A549 (cell line): ENCODE measurements around the gene RASA3.

Source experiments
- CHD2 ChIP-seq: fragments of 150-350 bp; IDR thresholded peaks from 2 replicates; pipeline ENCODE4 v1.6.1; 2014; ENCODE audit warnings: low read length; ENCODE audit not compliant: partially characterized antibody
- CTCF ChIP-seq: fragments of >200 bp; sonication (Bioruptor Twin); formaldehyde crosslinking; IDR thresholded peaks from 3 replicates; pipeline ENCODE4 v1.5.1; 2016
- E2F6 ChIP-seq: IDR thresholded peaks from 2 replicates; pipeline ENCODE4 v1.6.1; 2012; ENCODE audit warnings: low read depth, borderline replicate concordance
- EP300 ChIP-seq, 2 experiments: fragments of >200 bp; sonication (Bioruptor Twin); formaldehyde crosslinking; IDR thresholded peaks; 2 replicates in 1 of 2; 3 replicates in 1 of 2; pipeline ENCODE4 v1.6.1; 2016 to 2017
- MAFK ChIP-seq: fragments of 450-650 bp; IDR thresholded peaks from 2 replicates; pipeline ENCODE4 v1.6.1; 2014; ENCODE audit not compliant: partially characterized antibody
- MYC ChIP-seq: IDR thresholded peaks from 2 replicates; pipeline ENCODE4 v1.6.1; 2012; ENCODE audit warnings: mild to moderate bottlenecking, inconsistent platforms, low read length, improper control_type of control experiment, borderline replicate concordance
- POLR2A ChIP-seq: IDR thresholded peaks from 2 replicates; pipeline ENCODE4 v1.6.1; 2012; ENCODE audit warnings: mild to moderate bottlenecking, low read length
- REST ChIP-seq: fragments of 200-600 bp; sonication (generic); IDR thresholded peaks from 2 replicates; pipeline ENCODE4 v1.6.1; 2016; ENCODE audit warnings: antibody characterized with exemption, mild to moderate bottlenecking, moderate library complexity
- RFX5 ChIP-seq: fragments of 450-650 bp; IDR thresholded peaks from 2 replicates; pipeline ENCODE4 v1.7.1; 2014; ENCODE audit warnings: antibody characterized with exemption, mild to moderate bottlenecking, moderate library complexity
- RNF2 ChIP-seq: fragments of 200-600 bp; sonication (generic); IDR thresholded peaks from 2 replicates; pipeline ENCODE4 v1.6.1; 2016; ENCODE audit warnings: low read depth, mild to moderate bottlenecking, antibody characterized with exemption, moderate library complexity, borderline replicate concordance
- TP53 ChIP-seq: fragments of 250-450 bp; sonication (Bioruptor Pico); IDR thresholded peaks from 2 replicates; pipeline ENCODE4 v1.5.0; 2021; ENCODE audit warnings: mild to moderate bottlenecking, moderate library complexity
- ZFP36 ChIP-seq: fragments of 450-650 bp; IDR thresholded peaks from 2 replicates; pipeline ENCODE4 v1.6.1; 2014; ENCODE audit warnings: borderline replicate concordance; ENCODE audit not compliant: partially characterized antibody
- TF ChIP-seq, protein P1 (sequence below): fragments of 150-350 bp; IDR thresholded peaks from 2 replicates; pipeline ENCODE4 v1.6.1; 2014; ENCODE audit warnings: low read depth, mild to moderate bottlenecking, low read length

DNA sequence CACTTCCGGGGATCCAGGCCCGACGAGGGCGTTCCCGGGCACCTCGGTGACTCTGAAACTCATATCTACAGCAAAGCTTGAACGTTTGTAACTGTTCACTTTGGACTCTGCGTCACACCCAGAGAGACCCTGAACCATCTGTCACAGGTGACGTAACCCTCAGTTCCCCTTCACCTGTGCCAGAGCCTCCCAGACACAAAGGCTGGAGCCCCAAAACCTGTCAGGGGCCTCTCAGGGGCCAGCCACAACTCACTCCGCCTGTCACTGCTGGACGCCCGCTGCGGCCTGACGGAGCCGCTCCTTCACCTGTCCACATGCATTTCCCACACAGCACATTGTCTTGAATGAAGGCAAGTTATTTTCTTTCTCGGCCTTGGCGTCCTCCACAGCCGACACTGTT lies 8.0 kb downstream of the RASA3 start:
- no peak for TF ChIP-seq ZFP36
- no peak for TF ChIP-seq CTCF
- TF ChIP-seq POLR2A, result no peak
- no peak for TF ChIP-seq EP300 (IDR thresholded peaks at IDR 0.05)
- no peak for TF ChIP-seq CHD2
- no peak for TF ChIP-seq MAFK
- TF ChIP-seq, protein P1, sequence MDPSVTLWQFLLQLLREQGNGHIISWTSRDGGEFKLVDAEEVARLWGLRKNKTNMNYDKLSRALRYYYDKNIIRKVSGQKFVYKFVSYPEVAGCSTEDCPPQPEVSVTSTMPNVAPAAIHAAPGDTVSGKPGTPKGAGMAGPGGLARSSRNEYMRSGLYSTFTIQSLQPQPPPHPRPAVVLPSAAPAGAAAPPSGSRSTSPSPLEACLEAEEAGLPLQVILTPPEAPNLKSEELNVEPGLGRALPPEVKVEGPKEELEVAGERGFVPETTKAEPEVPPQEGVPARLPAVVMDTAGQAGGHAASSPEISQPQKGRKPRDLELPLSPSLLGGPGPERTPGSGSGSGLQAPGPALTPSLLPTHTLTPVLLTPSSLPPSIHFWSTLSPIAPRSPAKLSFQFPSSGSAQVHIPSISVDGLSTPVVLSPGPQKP, result no peak
- no peak for TF ChIP-seq REST
- TF ChIP-seq RFX5, result no peak
- TF ChIP-seq RNF2, result no peak
- TF ChIP-seq MYC, result no peak
- no peak for TF ChIP-seq E2F6
- TF ChIP-seq TP53 (CRISPR knock-in tag), result no peak
